ENCODE measurements around the gene IGF1R. TPM values are rescaled to one million over a fixed set of nuclear protein-coding genes. Genes with fewer than 3 reads are reported as not detected.

IGF1R gene
- total RNA-seq, 2 donors from 2014 or later, result 115 to 119 TPM

DNA sequence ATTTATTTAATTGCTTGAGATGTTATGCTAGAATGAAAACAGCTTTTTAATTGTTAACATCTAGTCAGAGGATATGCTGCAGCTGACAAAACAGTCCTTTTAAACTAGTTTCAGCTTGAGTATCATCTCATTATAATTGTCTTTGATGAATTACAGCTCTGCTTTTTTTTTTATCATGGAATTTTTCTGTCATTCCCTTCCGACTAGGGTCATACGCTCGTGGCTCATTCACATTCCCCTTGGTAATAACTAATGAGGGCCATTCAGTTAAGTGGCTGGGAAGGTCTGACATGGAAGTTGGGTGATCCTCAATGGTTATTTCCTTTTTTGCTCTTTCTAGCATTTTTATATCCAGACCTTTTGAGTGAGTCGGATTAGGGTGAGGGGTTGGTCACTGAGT is 282.2 kb downstream of the IGF1R start:
- Histone ChIP-seq H3K27ac (ENCODE audit: low read depth, low read length) (no peak overlapping the region), H3K4me3 (ENCODE audit: low read length) (no peak overlapping the region), H3K9ac (ENCODE audit: extremely low read depth, low read length, poor library complexity, severe bottlenecking) (no peak overlapping the region), H3K36me3 (ENCODE audit: control insufficient read depth, insufficient read depth, low read length) (peaks cover 88% of the 10 kb centered on the region), H3K4me1 (ENCODE audit: control insufficient read depth, insufficient read depth, low read length) (peaks cover 7% of the 10 kb centered on the region), H3K27me3 (ENCODE audit: control insufficient read depth, insufficient read depth, low read length, poor library complexity, severe bottlenecking) (no peaks in the 10 kb centered on the region), H3K9me3 (ENCODE audit: control insufficient read depth, low read length) (no peaks in the 10 kb centered on the region)
- no peaks in the 10 kb centered on the region for H3K27me3 Mint-ChIP-seq (ENCODE audit: insufficient read depth)
- H3K36me3 Mint-ChIP-seq (ENCODE audit: low read depth), result peaks cover 59% of the 10 kb centered on the region
- H3K4me1 Mint-ChIP-seq, result peaks cover 9% of the 10 kb centered on the region
- H3K9me3 Mint-ChIP-seq, result no peaks in the 10 kb centered on the region
- TF ChIP-seq, protein P1, sequence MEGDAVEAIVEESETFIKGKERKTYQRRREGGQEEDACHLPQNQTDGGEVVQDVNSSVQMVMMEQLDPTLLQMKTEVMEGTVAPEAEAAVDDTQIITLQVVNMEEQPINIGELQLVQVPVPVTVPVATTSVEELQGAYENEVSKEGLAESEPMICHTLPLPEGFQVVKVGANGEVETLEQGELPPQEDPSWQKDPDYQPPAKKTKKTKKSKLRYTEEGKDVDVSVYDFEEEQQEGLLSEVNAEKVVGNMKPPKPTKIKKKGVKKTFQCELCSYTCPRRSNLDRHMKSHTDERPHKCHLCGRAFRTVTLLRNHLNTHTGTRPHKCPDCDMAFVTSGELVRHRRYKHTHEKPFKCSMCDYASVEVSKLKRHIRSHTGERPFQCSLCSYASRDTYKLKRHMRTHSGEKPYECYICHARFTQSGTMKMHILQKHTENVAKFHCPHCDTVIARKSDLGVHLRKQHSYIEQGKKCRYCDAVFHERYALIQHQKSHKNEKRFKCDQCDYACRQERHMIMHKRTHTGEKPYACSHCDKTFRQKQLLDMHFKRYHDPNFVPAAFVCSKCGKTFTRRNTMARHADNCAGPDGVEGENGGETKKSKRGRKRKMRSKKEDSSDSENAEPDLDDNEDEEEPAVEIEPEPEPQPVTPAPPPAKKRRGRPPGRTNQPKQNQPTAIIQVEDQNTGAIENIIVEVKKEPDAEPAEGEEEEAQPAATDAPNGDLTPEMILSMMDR (conservative IDR thresholded peaks at IDR 0.05), result no peak
- H3K4me3 Mint-ChIP-seq, result no peak overlapping the region
- DNase-seq, result no peak
- 100% methylated on average over 4 of the region's 4 CpGs; no CpG with 5 or more reads in 1 of the 2 experiments for WGBS, 2 experiments (ENCODE audit: insufficient coverage in 1 of 2, insufficient read length in 1 of 2)
- H3K27ac Mint-ChIP-seq, result no peak overlapping the region

DNA sequence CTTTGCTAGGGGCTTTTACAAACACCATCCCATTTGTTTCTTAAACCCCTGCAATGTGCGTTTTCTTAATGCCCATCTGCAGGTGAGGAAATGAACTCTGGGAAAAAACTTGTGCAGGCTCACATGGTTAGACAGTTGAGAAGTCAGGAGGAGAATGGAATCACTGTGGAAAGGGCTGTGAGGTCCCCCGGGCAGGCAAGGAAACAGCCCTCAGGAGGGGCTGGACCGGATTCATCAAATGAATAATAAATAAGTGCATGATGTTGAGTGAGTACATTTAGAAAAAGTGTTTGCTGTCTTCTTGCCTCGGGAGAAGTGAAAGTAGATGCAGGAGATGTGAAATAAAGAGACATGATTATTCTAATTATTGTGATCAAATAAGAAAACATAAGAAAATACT is 282.7 kb downstream of the IGF1R start:
- H3K4me1 Mint-ChIP-seq, result peaks cover 9% of the 10 kb centered on the region
- H3K4me3 ChIP-seq (ENCODE audit: low read length), result no peak overlapping the region
- no peak overlapping the region for H3K27ac Mint-ChIP-seq
- DNase-seq, result no peak
- 91 to 94% methylated on average over 3 to 4 of the region's 4 CpGs for WGBS, 2 experiments (ENCODE audit: insufficient coverage in 1 of 2, insufficient read length in 1 of 2)
- no peaks in the 10 kb centered on the region for H3K27me3 Mint-ChIP-seq (ENCODE audit: insufficient read depth)
- H3K27me3 ChIP-seq (ENCODE audit: control insufficient read depth, insufficient read depth, low read length, poor library complexity, severe bottlenecking), result no peaks in the 10 kb centered on the region
- H3K4me3 Mint-ChIP-seq, result no peak overlapping the region
- peaks cover 7% of the 10 kb centered on the region for H3K4me1 ChIP-seq (ENCODE audit: control insufficient read depth, insufficient read depth, low read length)
- H3K36me3 Mint-ChIP-seq (ENCODE audit: low read depth), result peaks cover 59% of the 10 kb centered on the region
- H3K9me3 ChIP-seq (ENCODE audit: control insufficient read depth, low read length), result no peaks in the 10 kb centered on the region
- TF ChIP-seq, protein P1 (conservative IDR thresholded peaks at IDR 0.05), result no peak
- H3K27ac ChIP-seq (ENCODE audit: low read depth, low read length), result no peak overlapping the region
- H3K9me3 Mint-ChIP-seq, result no peaks in the 10 kb centered on the region
- H3K36me3 ChIP-seq (ENCODE audit: control insufficient read depth, insufficient read depth, low read length), result peaks cover 88% of the 10 kb centered on the region
- no peak overlapping the region for H3K9ac ChIP-seq (ENCODE audit: extremely low read depth, low read length, poor library complexity, severe bottlenecking)

DNA sequence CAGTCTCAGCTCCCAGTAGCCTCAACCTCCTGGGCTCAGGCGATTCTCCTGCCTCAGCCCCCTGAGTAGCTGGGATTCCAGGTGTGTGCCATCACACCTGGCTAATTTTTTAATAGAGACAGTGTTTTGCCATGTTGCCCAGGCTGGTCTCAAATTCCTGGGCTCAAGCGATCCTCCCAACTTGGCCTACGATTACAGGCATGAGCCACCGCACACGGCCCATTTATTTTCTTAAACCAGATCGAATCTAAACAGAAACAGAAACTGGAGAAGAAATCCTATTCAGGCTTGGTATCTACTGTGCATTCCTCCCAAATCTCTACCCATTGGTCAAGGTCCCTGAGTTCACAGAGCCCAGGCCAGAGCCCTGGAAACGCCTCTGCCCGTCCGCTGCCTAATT is 285.1 kb downstream of the IGF1R start:
- H3K9ac ChIP-seq (ENCODE audit: extremely low read depth, low read length, poor library complexity, severe bottlenecking), result no peak overlapping the region
- TF ChIP-seq, protein P1 (conservative IDR thresholded peaks at IDR 0.05), result no peak
- Mint-ChIP-seq H3K4me1 (peaks cover 9% of the 10 kb centered on the region), H3K9me3 (no peaks in the 10 kb centered on the region), H3K4me3 (no peak overlapping the region), H3K27ac (peak overlapping the region; percentile 32), H3K36me3 (ENCODE audit: low read depth) (peaks cover 73% of the 10 kb centered on the region), H3K27me3 (ENCODE audit: insufficient read depth) (no peaks in the 10 kb centered on the region)
- peaks cover 90% of the 10 kb centered on the region for H3K36me3 ChIP-seq (ENCODE audit: control insufficient read depth, insufficient read depth, low read length)
- H3K9me3 ChIP-seq (ENCODE audit: control insufficient read depth, low read length), result no peaks in the 10 kb centered on the region
- WGBS, 2 experiments (ENCODE audit: insufficient coverage in 1 of 2, insufficient read length in 1 of 2), result 95 to 96% methylated on average over 9 of the region's 9 CpGs
- H3K27me3 ChIP-seq (ENCODE audit: control insufficient read depth, insufficient read depth, low read length, poor library complexity, severe bottlenecking), result no peaks in the 10 kb centered on the region
- no peak overlapping the region for H3K4me3 ChIP-seq (ENCODE audit: low read length)
- no peak overlapping the region for H3K27ac ChIP-seq (ENCODE audit: low read depth, low read length)
- no peak for DNase-seq
- H3K4me1 ChIP-seq (ENCODE audit: control insufficient read depth, insufficient read depth, low read length), result peaks cover 7% of the 10 kb centered on the region
